ENCODE data around the gene IFTAP.

The IFTAP gene

DNA sequence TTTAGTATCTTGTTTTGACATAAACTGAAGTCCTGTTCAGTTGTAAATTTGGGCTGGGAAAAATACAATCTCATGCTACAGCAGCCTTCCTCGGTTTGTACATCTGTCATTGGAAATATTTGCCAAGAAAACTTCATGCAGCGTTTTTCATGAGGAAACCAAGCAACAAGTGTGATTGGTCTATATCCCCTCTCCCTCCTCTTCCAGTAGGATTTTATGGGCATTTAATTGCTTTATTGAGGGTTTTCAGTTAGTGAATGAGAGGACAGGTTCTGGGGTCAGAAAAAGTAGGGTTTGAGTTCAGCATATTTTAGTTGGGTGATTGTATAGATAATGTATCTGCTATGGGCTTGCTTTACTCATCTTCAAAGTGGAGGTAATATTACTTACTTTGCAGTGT is 93.8 kb downstream of the IFTAP start:
- Histone ChIP-seq H3K36me3 (ENCODE audit: control insufficient read depth, insufficient read depth, low read length) (no peaks in the 10 kb centered on the region), H3K4me1 (ENCODE audit: control insufficient read depth, insufficient read depth, low read length) (no peaks in the 10 kb centered on the region), H3K9me3 (ENCODE audit: control insufficient read depth, low read length) (no peaks in the 10 kb centered on the region), H3K27ac (ENCODE audit: insufficient read depth, low read depth, low read length, poor library complexity, severe bottlenecking) (no peak overlapping the region), H3K27me3 (ENCODE audit: control insufficient read depth, insufficient read depth, low read length, poor library complexity, severe bottlenecking) (no peaks in the 10 kb centered on the region), H3K4me3 (ENCODE audit: insufficient read depth, low read depth, low read length) (no peak overlapping the region)
- 88 to 93% methylated on average over 2 of the region's 2 CpGs for WGBS, 2 experiments

DNA sequence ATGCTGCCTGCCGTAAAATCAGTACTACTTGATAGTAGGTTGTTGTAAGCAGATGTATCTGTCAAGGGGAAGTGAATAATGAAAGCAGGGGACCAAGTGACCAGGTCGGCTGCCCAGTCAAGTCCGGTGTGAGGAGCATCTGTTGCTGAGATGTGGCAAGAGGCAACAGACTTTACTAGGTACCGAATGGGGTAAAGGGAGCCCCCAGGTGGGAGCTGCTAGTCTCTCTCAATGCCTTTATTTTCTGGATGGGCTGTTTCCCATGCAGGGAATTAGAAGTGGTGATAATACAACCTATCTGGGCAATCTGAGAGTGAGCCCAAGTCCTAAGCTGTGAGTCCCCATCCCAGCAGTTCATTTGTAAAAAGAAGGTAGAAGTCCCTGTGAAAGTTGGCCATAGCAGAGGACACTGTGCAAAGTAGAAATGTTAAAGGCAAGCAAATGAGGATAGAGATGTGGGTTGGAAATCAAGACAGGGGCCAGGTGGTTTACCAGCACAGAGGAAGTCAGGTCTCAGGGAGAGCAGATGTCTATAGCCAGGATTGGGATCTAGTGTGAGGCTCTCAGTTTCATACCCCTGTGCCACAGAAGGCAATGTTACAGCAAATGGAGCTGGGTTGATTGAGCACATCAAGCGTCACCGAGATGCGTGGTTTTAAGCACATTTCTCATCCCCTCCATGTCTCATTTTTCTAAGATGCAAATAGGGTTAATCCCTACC is 94.4 kb downstream of the IFTAP start:
- 89% methylated on average over 7 of the region's 7 CpGs for WGBS, 2 experiments
- H3K27me3 ChIP-seq (ENCODE audit: control insufficient read depth, insufficient read depth, low read length, poor library complexity, severe bottlenecking): no peaks in the 10 kb centered on the region
- no peak overlapping the region for H3K27ac ChIP-seq (ENCODE audit: insufficient read depth, low read depth, low read length, poor library complexity, severe bottlenecking)
- H3K36me3 ChIP-seq (ENCODE audit: control insufficient read depth, insufficient read depth, low read length): no peaks in the 10 kb centered on the region
- no peaks in the 10 kb centered on the region for H3K4me1 ChIP-seq (ENCODE audit: control insufficient read depth, insufficient read depth, low read length)
- H3K4me3 ChIP-seq (ENCODE audit: insufficient read depth, low read depth, low read length): no peak overlapping the region
- no peaks in the 10 kb centered on the region for H3K9me3 ChIP-seq (ENCODE audit: control insufficient read depth, low read length)

DNA sequence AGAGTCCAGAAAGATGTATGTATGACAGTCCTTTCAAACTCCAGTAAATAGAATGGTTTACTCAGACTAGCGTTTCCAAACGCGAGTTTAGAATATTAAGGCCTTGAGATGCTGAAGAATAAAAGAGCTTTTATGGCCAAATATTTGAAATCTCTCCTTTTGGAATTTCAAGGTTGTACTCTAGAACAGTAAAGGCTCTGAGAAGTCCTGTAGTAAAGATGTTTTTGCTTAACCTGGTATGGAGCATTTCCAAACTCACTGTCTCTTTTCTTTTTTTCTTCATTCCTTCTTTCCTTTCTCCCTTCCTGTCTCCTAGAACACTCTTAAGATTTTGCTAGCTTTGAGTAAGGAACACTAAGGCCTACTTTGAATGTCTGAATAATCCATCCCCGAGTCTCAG is 95.1 kb downstream of the IFTAP start:
- no peak overlapping the region for H3K27ac ChIP-seq (ENCODE audit: insufficient read depth, low read depth, low read length, poor library complexity, severe bottlenecking)
- H3K4me3 ChIP-seq (ENCODE audit: insufficient read depth, low read depth, low read length): no peak overlapping the region
- H3K9me3 ChIP-seq (ENCODE audit: control insufficient read depth, low read length): no peaks in the 10 kb centered on the region
- WGBS, 2 experiments: 96 to 100% methylated on average over 4 of the region's 4 CpGs
- no peaks in the 10 kb centered on the region for H3K4me1 ChIP-seq (ENCODE audit: control insufficient read depth, insufficient read depth, low read length)
- no peaks in the 10 kb centered on the region for H3K27me3 ChIP-seq (ENCODE audit: control insufficient read depth, insufficient read depth, low read length, poor library complexity, severe bottlenecking)
- no peaks in the 10 kb centered on the region for H3K36me3 ChIP-seq (ENCODE audit: control insufficient read depth, insufficient read depth, low read length)

DNA sequence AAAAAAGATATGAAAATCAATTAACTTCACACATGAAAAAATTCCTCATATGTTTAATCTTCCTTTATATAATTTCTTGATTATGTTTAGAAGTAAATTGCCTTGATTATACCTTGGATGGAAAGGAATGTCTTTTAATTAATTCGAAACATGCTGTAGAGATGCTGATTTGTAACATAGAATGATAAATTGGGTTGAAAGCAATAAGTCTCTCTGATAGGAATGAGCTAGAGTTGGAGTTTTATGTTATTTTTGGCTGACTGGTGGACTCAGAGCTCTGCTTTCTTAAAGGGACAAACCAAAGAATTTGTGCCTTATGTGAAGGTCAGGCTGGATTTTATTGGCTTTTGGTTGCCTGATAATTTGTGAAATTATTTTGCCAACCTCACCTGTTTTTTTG is 98.4 kb downstream of the IFTAP start:
- WGBS, 2 experiments: 90 to 95% methylated on average over 1 of the region's 1 CpG
- H3K36me3 ChIP-seq (ENCODE audit: control insufficient read depth, insufficient read depth, low read length): no peaks in the 10 kb centered on the region
- no peaks in the 10 kb centered on the region for H3K9me3 ChIP-seq (ENCODE audit: control insufficient read depth, low read length)
- no peak overlapping the region for H3K4me3 ChIP-seq (ENCODE audit: insufficient read depth, low read depth, low read length)
- no peaks in the 10 kb centered on the region for H3K4me1 ChIP-seq (ENCODE audit: control insufficient read depth, insufficient read depth, low read length)
- H3K27ac ChIP-seq (ENCODE audit: insufficient read depth, low read depth, low read length, poor library complexity, severe bottlenecking): no peak overlapping the region
- no peaks in the 10 kb centered on the region for H3K27me3 ChIP-seq (ENCODE audit: control insufficient read depth, insufficient read depth, low read length, poor library complexity, severe bottlenecking)

DNA sequence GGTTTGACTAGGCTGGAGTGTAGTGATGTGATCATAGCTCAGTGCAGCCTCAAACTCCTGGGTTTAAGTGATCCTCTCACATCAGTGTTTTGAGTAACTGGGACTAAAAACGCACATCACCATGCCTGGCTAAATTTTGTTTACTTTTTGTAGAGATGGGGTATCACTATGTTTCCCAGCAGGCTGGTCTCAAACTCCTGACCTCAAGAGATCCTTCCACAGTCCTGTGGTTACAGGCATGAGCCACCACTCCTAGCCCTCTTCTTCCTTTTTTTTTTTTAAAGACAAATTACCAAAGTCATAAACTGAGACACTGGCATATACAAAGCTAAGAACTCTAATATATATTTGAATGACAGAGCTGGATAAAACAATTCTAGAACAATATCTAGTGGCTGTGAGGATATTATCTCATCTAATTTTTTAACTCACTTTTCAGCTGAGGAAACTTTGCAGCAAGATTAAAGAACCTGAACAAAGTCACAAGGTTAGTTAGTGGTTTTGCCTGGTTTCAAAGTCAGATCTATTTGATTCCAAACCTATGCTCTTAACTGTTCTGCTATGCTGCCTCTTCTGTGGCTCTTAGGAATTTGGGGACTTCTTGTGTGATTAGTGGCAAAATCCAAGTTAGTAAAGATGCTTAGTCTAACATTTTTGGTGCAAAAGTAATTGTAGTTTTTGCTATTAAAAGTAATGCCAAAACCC is 99.0 kb downstream of the IFTAP start:
- no peaks in the 10 kb centered on the region for H3K9me3 ChIP-seq (ENCODE audit: control insufficient read depth, low read length)
- 63 to 100% methylated on average over 1 of the region's 1 CpG for WGBS, 2 experiments
- H3K27ac ChIP-seq (ENCODE audit: insufficient read depth, low read depth, low read length, poor library complexity, severe bottlenecking): no peak overlapping the region
- H3K36me3 ChIP-seq (ENCODE audit: control insufficient read depth, insufficient read depth, low read length): no peaks in the 10 kb centered on the region
- no peaks in the 10 kb centered on the region for H3K4me1 ChIP-seq (ENCODE audit: control insufficient read depth, insufficient read depth, low read length)
- H3K27me3 ChIP-seq (ENCODE audit: control insufficient read depth, insufficient read depth, low read length, poor library complexity, severe bottlenecking): no peaks in the 10 kb centered on the region
- no peak overlapping the region for H3K4me3 ChIP-seq (ENCODE audit: insufficient read depth, low read depth, low read length)

DNA sequence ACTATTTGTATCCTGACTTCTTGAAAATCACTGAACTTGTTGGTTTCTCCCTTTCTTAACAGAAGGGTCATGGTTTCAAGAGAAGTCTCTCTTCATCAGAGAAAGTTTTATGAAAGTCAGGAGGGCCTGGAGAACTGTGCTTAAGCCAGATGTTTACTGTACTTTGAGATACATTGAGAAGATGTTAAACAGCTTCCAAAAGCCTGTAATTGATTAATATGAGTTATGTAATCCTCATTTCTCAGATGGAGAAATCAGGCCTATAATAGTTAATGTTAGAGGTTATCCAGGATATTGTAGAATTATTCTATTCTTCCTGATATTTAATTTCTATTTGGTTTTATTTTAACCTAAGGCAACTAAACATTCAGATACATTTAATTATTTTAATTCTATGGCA is 100.8 kb downstream of the IFTAP start:
- H3K4me1 ChIP-seq (ENCODE audit: control insufficient read depth, insufficient read depth, low read length): no peaks in the 10 kb centered on the region
- no peak overlapping the region for H3K27ac ChIP-seq (ENCODE audit: insufficient read depth, low read depth, low read length, poor library complexity, severe bottlenecking)
- H3K27me3 ChIP-seq (ENCODE audit: control insufficient read depth, insufficient read depth, low read length, poor library complexity, severe bottlenecking): no peaks in the 10 kb centered on the region

DNA sequence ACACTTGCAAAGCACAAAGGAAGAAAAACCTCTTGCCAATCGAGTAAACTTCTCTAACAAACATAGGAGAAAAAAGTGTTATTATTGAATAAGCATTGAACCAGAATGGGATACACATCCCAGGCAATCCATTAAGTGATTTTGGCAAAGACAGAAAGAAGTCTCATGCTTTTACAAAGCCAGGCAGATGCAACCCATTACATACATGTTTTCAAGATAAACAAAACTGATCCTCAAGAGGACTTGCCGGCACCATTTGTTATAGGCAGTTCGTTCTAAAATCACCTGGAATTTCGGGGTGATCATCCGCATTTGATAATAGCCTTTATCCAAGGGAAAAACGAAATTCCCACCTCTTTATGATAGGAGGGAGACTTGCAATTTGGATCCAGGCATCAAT is 101.3 kb downstream of the IFTAP start:
- Histone ChIP-seq H3K36me3 (ENCODE audit: control insufficient read depth, insufficient read depth, low read length) (no peaks in the 10 kb centered on the region), H3K9me3 (ENCODE audit: control insufficient read depth, low read length) (no peaks in the 10 kb centered on the region), H3K27me3 (ENCODE audit: control insufficient read depth, insufficient read depth, low read length, poor library complexity, severe bottlenecking) (no peaks in the 10 kb centered on the region), H3K4me1 (ENCODE audit: control insufficient read depth, insufficient read depth, low read length) (no peaks in the 10 kb centered on the region), H3K4me3 (ENCODE audit: insufficient read depth, low read depth, low read length) (no peak overlapping the region), H3K27ac (ENCODE audit: insufficient read depth, low read depth, low read length, poor library complexity, severe bottlenecking) (no peak overlapping the region)
- WGBS, 2 experiments: 92 to 97% methylated on average over 5 to 6 of the region's 6 CpGs

More for the DNA sequence above, 100.8 kb downstream of the IFTAP start:
- no peaks in the 10 kb centered on the region for H3K9me3 ChIP-seq (ENCODE audit: control insufficient read depth, low read length)
- H3K36me3 ChIP-seq (ENCODE audit: control insufficient read depth, insufficient read depth, low read length): no peaks in the 10 kb centered on the region
- H3K4me3 ChIP-seq (ENCODE audit: insufficient read depth, low read depth, low read length): no peak overlapping the region

DNA sequence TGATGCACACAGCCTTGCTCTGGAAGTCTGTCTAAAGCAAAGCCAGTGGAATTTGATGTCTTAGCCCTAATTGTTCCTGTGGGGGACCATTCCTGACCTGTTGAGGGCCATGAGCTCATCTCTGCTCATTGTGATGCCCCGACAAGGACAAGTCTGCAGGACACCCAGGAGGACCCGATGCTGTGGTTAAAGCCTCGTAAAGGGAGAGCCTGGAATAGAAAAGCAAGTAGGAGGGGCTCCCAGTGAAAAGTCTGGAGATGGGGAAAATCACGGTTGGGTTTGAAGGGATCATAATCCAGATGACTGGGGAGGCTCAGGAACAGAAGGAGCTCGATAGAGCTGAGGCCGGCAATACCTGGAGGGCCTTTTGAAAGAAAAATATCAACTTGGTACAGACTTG is 102.2 kb downstream of the IFTAP start:
- WGBS, 2 experiments: 75 to 81% methylated on average over 6 of the region's 6 CpGs
- Histone ChIP-seq H3K9me3 (ENCODE audit: control insufficient read depth, low read length) (no peaks in the 10 kb centered on the region), H3K27ac (ENCODE audit: insufficient read depth, low read depth, low read length, poor library complexity, severe bottlenecking) (no peak overlapping the region), H3K4me3 (ENCODE audit: insufficient read depth, low read depth, low read length) (no peak overlapping the region), H3K4me1 (ENCODE audit: control insufficient read depth, insufficient read depth, low read length) (no peaks in the 10 kb centered on the region), H3K27me3 (ENCODE audit: control insufficient read depth, insufficient read depth, low read length, poor library complexity, severe bottlenecking) (no peaks in the 10 kb centered on the region), H3K36me3 (ENCODE audit: control insufficient read depth, insufficient read depth, low read length) (no peaks in the 10 kb centered on the region)

DNA sequence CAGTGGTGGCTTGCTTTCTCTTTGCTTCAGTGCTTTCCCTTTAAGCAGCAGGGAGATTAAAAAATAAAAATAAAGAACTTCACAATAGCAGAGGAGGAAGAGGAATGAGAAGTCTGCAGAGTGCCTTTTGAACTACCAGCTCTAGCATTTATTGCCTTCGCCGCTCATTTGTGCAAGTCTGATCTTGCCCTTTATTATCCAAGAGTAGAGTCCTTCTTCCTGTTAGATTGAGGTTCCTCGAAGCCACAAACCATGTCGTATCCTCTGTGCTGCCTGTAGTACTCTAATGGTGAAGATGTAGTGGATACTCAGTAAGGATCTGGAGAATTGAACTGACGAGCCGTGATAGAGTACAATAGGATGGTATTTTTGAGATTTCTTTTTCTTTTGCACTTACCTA is 105.0 kb downstream of the IFTAP start:
- peaks cover 3% of the 10 kb centered on the region for H3K27me3 ChIP-seq (ENCODE audit: control insufficient read depth, insufficient read depth, low read length, poor library complexity, severe bottlenecking)
- no peak overlapping the region for H3K27ac ChIP-seq (ENCODE audit: insufficient read depth, low read depth, low read length, poor library complexity, severe bottlenecking)
- 92 to 95% methylated on average over 4 to 5 of the region's 6 CpGs for WGBS, 2 experiments
- no peaks in the 10 kb centered on the region for H3K9me3 ChIP-seq (ENCODE audit: control insufficient read depth, low read length)
- no peaks in the 10 kb centered on the region for H3K4me1 ChIP-seq (ENCODE audit: control insufficient read depth, insufficient read depth, low read length)
- H3K4me3 ChIP-seq (ENCODE audit: insufficient read depth, low read depth, low read length): no peak overlapping the region
- H3K36me3 ChIP-seq (ENCODE audit: control insufficient read depth, insufficient read depth, low read length): no peaks in the 10 kb centered on the region

DNA sequence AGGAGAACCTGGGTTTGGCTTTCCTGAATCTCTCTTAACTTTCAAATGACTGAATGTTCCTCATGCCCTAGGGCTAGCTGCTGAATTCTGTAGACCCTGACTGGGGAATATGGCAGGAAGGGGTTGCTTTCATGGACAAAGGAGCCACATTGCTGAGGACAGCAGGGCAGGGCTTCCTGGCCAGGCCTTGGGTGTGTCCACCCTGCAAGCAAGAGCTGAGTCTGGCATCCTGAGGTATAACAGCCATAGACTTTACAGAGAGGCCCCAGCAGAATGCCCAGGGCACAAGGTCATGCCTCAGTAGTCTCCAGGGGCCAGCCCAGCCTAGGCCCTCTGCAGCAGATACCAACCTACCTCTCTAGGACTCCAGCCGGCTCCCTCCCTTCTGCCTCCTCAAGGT is 105.9 kb downstream of the IFTAP start:
- Histone ChIP-seq H3K27ac (ENCODE audit: insufficient read depth, low read depth, low read length, poor library complexity, severe bottlenecking) (no peak overlapping the region), H3K27me3 (ENCODE audit: control insufficient read depth, insufficient read depth, low read length, poor library complexity, severe bottlenecking) (peaks cover 3% of the 10 kb centered on the region), H3K36me3 (ENCODE audit: control insufficient read depth, insufficient read depth, low read length) (no peaks in the 10 kb centered on the region), H3K4me1 (ENCODE audit: control insufficient read depth, insufficient read depth, low read length) (no peaks in the 10 kb centered on the region), H3K4me3 (ENCODE audit: insufficient read depth, low read depth, low read length) (no peak overlapping the region), H3K9me3 (ENCODE audit: control insufficient read depth, low read length) (no peaks in the 10 kb centered on the region)
- 85 to 88% methylated on average over 1 of the region's 1 CpG for WGBS, 2 experiments

Data from ectodermal cell (in vitro differentiated cells).